ENCODE results near the gene DAP3. TPM values are rescaled to one million over a fixed set of nuclear protein-coding genes. Genes with fewer than 3 reads are reported as not detected.
"Not testable (repeated sequence)": the region's sequence is repeated elsewhere in the genome, so short reads cannot be mapped to it uniquely, and the experiment has no call there.

DAP3 gene
- total and polyA plus RNA-seq, 2 donors (not counting 1 experiment from before 2014, with no cell fraction given): 54.2 to 103 TPM

GRCh38 chr1:155678027-155678426, 10.9 kb upstream of the DAP3 start:
- Histone ChIP-seq H2AFZ (ENCODE audit: low read length) (no peak overlapping the region), H3K4me1 (ENCODE audit: control insufficient read depth, extremely low read depth, insufficient read depth, low read length) (no peaks in the 10 kb centered on the region), H3K27ac (ENCODE audit: insufficient read depth, low read length) (no peak overlapping the region), H3K4me3 (replicated peaks in 1 of 4; ENCODE audit: control extremely low read depth in 1 of 4, insufficient read depth in 1 of 4, low read depth in 3 of 4, low read length in 4 of 4) (no peak overlapping the region), H3K27me3 (ENCODE audit: control insufficient read depth, insufficient read depth, low read length) (no peaks in the 10 kb centered on the region), H3K4me2 (ENCODE audit: extremely low read depth, insufficient read depth, low read length) (no peak overlapping the region), H3K9me3 (ENCODE audit: control insufficient read depth, insufficient read depth, low read depth, low read length) (no peaks in the 10 kb centered on the region), H3K36me3 (ENCODE audit: control insufficient read depth, insufficient read depth, low read length) (peaks cover 6% of the 10 kb centered on the region), H4K20me1 (ENCODE audit: control insufficient read depth, extremely low read depth, insufficient read depth, low read length) (no peaks in the 10 kb centered on the region), H3K79me2 (ENCODE audit: control insufficient read depth, insufficient read depth, low read length) (peaks cover 30% of the 10 kb centered on the region), H3K9ac (ENCODE audit: insufficient read depth, low read length) (no peak overlapping the region)
- TF ChIP-seq CTCF (conservative IDR thresholded peaks at IDR 0.05 in 1 of 2, IDR thresholded peaks at IDR 0.05 in 1 of 2; ENCODE audit: low read depth in 1 of 2, low read length in 2 of 2) (no peak), EZH2 (IDR thresholded peaks at IDR 0.05; ENCODE audit: low read length, missing control alignments) (no peak)
- no peak for DNase-seq (ENCODE audit: low read depth in 2 of 2)

- not testable (repeated sequence) for H3K9me3 ChIP-seq (ENCODE audit: control insufficient read depth, insufficient read depth, low read depth, low read length); H4K20me1 ChIP-seq (ENCODE audit: control insufficient read depth, extremely low read depth, insufficient read depth, low read length); DNase-seq (ENCODE audit: low read depth in 2 of 2); H3K4me2 ChIP-seq (ENCODE audit: extremely low read depth, insufficient read depth, low read length); H3K9ac ChIP-seq (ENCODE audit: insufficient read depth, low read length); H3K36me3 ChIP-seq (ENCODE audit: control insufficient read depth, insufficient read depth, low read length); H3K27me3 ChIP-seq (ENCODE audit: control insufficient read depth, insufficient read depth, low read length); H3K27ac ChIP-seq (ENCODE audit: insufficient read depth, low read length); H3K4me3 ChIP-seq (replicated peaks in 1 of 4; ENCODE audit: control extremely low read depth in 1 of 4, insufficient read depth in 1 of 4, low read depth in 3 of 4, low read length in 4 of 4); H3K4me1 ChIP-seq (ENCODE audit: control insufficient read depth, extremely low read depth, insufficient read depth, low read length); H2AFZ ChIP-seq (ENCODE audit: low read length)
- H3K79me2 ChIP-seq (ENCODE audit: control insufficient read depth, insufficient read depth, low read length): peaks cover 40% of the 10 kb centered on the region
Measured at GRCh38 chr1:155678992-155679391, 9.9 kb upstream of the DAP3 start.

- Histone ChIP-seq H3K27me3 (ENCODE audit: control insufficient read depth, insufficient read depth, low read length) (no peaks in the 10 kb centered on the region), H2AFZ (ENCODE audit: low read length) (no peak overlapping the region), H3K27ac (ENCODE audit: insufficient read depth, low read length) (no peak overlapping the region), H3K79me2 (ENCODE audit: control insufficient read depth, insufficient read depth, low read length) (peaks cover 55% of the 10 kb centered on the region), H3K4me2 (ENCODE audit: extremely low read depth, insufficient read depth, low read length) (no peak overlapping the region), H3K36me3 (ENCODE audit: control insufficient read depth, insufficient read depth, low read length) (peaks cover 6% of the 10 kb centered on the region), H3K4me3 (replicated peaks in 1 of 4; ENCODE audit: control extremely low read depth in 1 of 4, insufficient read depth in 1 of 4, low read depth in 3 of 4, low read length in 4 of 4) (no peak overlapping the region), H3K9ac (ENCODE audit: insufficient read depth, low read length) (no peak overlapping the region), H4K20me1 (ENCODE audit: control insufficient read depth, extremely low read depth, insufficient read depth, low read length) (no peaks in the 10 kb centered on the region), H3K4me1 (ENCODE audit: control insufficient read depth, extremely low read depth, insufficient read depth, low read length) (no peaks in the 10 kb centered on the region), H3K9me3 (ENCODE audit: control insufficient read depth, insufficient read depth, low read depth, low read length) (no peaks in the 10 kb centered on the region)
- no peak for DNase-seq (ENCODE audit: low read depth in 2 of 2)
- TF ChIP-seq CTCF (conservative IDR thresholded peaks at IDR 0.05 in 1 of 2, IDR thresholded peaks at IDR 0.05 in 1 of 2; ENCODE audit: low read depth in 1 of 2, low read length in 2 of 2): no peak
- TF ChIP-seq EZH2 (IDR thresholded peaks at IDR 0.05; ENCODE audit: low read length, missing control alignments): no peak
Measured at GRCh38 chr1:155680531-155680930, 8.4 kb upstream of the DAP3 start.
